GM21367 (cell line): ENCODE measurements around the gene CELF2.
A peak's percentile ranks its signal among the peaks of the same experiment; 100 is the strongest.
"Not testable (repeated sequence)": the region's sequence is repeated elsewhere in the genome, so short reads cannot be mapped to it uniquely, and the experiment has no call there.

Source experiments
- ATAC-seq: cut with Tn5 transposase; IDR thresholded peaks from one replicate; pipeline ENCODE4 v1.9.1; 2021; ENCODE audit not compliant: unreplicated experiment

Gene CELF2

GRCh38 chr10:11120711-11121110 is 103.0 kb downstream of the CELF2 start:
- ATAC-seq, result no peak

- ATAC-seq, result not testable (repeated sequence)
Measured at GRCh38 chr10:11123892-11124291, 106.2 kb downstream of the CELF2 start.

- no peak for ATAC-seq
Measured at GRCh38 chr10:11125004-11125403, 107.3 kb downstream of the CELF2 start.

- not testable (repeated sequence) for ATAC-seq
Measured at GRCh38 chr10:11127017-11127416, 109.3 kb downstream of the CELF2 start.

- no peak for ATAC-seq
Measured at GRCh38 chr10:11131112-11131639, 113.5 kb downstream of the CELF2 start.

GRCh38 chr10:11134411-11134810 is 116.7 kb downstream of the CELF2 start:
- ATAC-seq, result no peak

- ATAC-seq, result no peak
Measured at GRCh38 chr10:11135709-11136108, 118.0 kb downstream of the CELF2 start.

GRCh38 chr10:11138314-11139033 is 120.8 kb downstream of the CELF2 start:
- no peak for ATAC-seq

GRCh38 chr10:11140963-11141362 is 123.3 kb downstream of the CELF2 start:
- no peak for ATAC-seq

GRCh38 chr10:11141571-11142091 is 124.0 kb downstream of the CELF2 start:
- no peak for ATAC-seq

GRCh38 chr10:11142777-11143176 is 125.1 kb downstream of the CELF2 start:
- no peak for ATAC-seq

- ATAC-seq, result no peak
Measured at GRCh38 chr10:11143242-11143641, 125.6 kb downstream of the CELF2 start.

- ATAC-seq, result no peak
Measured at GRCh38 chr10:11144626-11145494, 127.2 kb downstream of the CELF2 start.

- peak; percentile 79 for ATAC-seq
Measured at GRCh38 chr10:11145495-11145855, 127.8 kb downstream of the CELF2 start.

GRCh38 chr10:11146402-11147171 is 128.9 kb downstream of the CELF2 start:
- ATAC-seq, result no peak

- no peak for ATAC-seq
Measured at GRCh38 chr10:11147722-11148121, 130.1 kb downstream of the CELF2 start.

- no peak for ATAC-seq
Measured at GRCh38 chr10:11148142-11149028, 130.7 kb downstream of the CELF2 start.

- no peak for ATAC-seq
Measured at GRCh38 chr10:11149807-11150141, 132.1 kb downstream of the CELF2 start.

- no peak for ATAC-seq
Measured at GRCh38 chr10:11150231-11150731, 132.6 kb downstream of the CELF2 start.

GRCh38 chr10:11150879-11151415 is 133.3 kb downstream of the CELF2 start:
- no peak for ATAC-seq
